ENCODE measurements around the gene LIPC. TPM values are rescaled to one million over a fixed set of nuclear protein-coding genes. Genes with fewer than 3 reads are reported as not detected.

LIPC gene
- total and polyA plus RNA-seq, 8 donors, result 0.69 to 5.5 (median 1.5) TPM

- ATAC-seq (peak in 1 of 4 donors; percentile 13), DNase-seq (no peak), FAIRE-seq (no peak)
- Histone ChIP-seq H3K9me3 (no peaks in the 10 kb centered on the region), H3K36me3 (no peaks in the 10 kb centered on the region), H3K4me1 (no peaks in the 10 kb centered on the region), H3K27me3 (no peaks in the 10 kb centered on the region), H3K27ac (no peak overlapping the region), H3K4me3 (no peak overlapping the region)
- TF ChIP-seq CTCF (IDR thresholded peaks at IDR 0.05), result no peak
- intact Hi-C loops (cut with DNase I), result no loop called here
- WGBS, 2 donors, result 78 to 89% methylated on average over 2 of the region's 2 CpGs
These were observed 44.7 kb upstream of the LIPC start for GRCh38 chr15:58387130-58387529.

GRCh38 chr15:58388211-58388610, 43.6 kb upstream of the LIPC start:
- Histone ChIP-seq H3K4me1 (no peaks in the 10 kb centered on the region), H3K36me3 (no peaks in the 10 kb centered on the region), H3K27me3 (no peaks in the 10 kb centered on the region), H3K27ac (no peak overlapping the region), H3K9me3 (no peaks in the 10 kb centered on the region), H3K4me3 (no peak overlapping the region)
- TF ChIP-seq CTCF (IDR thresholded peaks at IDR 0.05), result no peak
- ATAC-seq, result no peak
- no peak for DNase-seq
- no peak for FAIRE-seq
- intact Hi-C loops (cut with DNase I), result no loop called here
- WGBS, 2 donors, result 90 to 96% methylated on average over 7 of the region's 7 CpGs

- Histone ChIP-seq H3K4me3 (no peak overlapping the region), H3K4me1 (no peaks in the 10 kb centered on the region), H3K27me3 (no peaks in the 10 kb centered on the region), H3K36me3 (no peaks in the 10 kb centered on the region), H3K9me3 (no peaks in the 10 kb centered on the region), H3K27ac (peak overlapping the region in 1 of 4 donors; percentile 2)
- ATAC-seq (no peak), DNase-seq (no peak), FAIRE-seq (no peak)
- TF ChIP-seq CTCF (IDR thresholded peaks at IDR 0.05), result no peak
- intact Hi-C loops (cut with DNase I), result no loop called here
- 78 to 83% methylated on average over 3 of the region's 3 CpGs for WGBS, 2 donors
These were observed 41.7 kb upstream of the LIPC start for GRCh38 chr15:58390118-58390517.

- DNase-seq, result no peak
- Histone ChIP-seq H3K4me1 (no peaks in the 10 kb centered on the region), H3K27me3 (no peaks in the 10 kb centered on the region), H3K9me3 (no peaks in the 10 kb centered on the region), H3K4me3 (no peak overlapping the region), H3K36me3 (no peaks in the 10 kb centered on the region), H3K27ac (peak overlapping the region in 1 of 4 donors; percentile 2)
- intact Hi-C loops (cut with DNase I), result no loop called here
- WGBS, 2 donors, result 54 to 59% methylated on average over 5 of the region's 5 CpGs
- no peak for TF ChIP-seq CTCF (IDR thresholded peaks at IDR 0.05)
- ATAC-seq, result no peak
- no peak for FAIRE-seq
These were observed 41.1 kb upstream of the LIPC start for GRCh38 chr15:58390655-58391054.

GRCh38 chr15:58391088-58391487, 40.7 kb upstream of the LIPC start:
- WGBS, 2 donors, result 50 to 65% methylated on average over 6 of the region's 6 CpGs
- ATAC-seq, result no peak
- intact Hi-C loops (cut with DNase I), result no loop called here

More at GRCh38 chr15:58391088-58391487, 40.7 kb upstream of the LIPC start:
- Histone ChIP-seq H3K9me3 (no peaks in the 10 kb centered on the region), H3K27ac (peak overlapping the region in 1 of 4 donors; percentile 2), H3K4me3 (no peak overlapping the region), H3K27me3 (no peaks in the 10 kb centered on the region), H3K36me3 (no peaks in the 10 kb centered on the region), H3K4me1 (no peaks in the 10 kb centered on the region)
- DNase-seq (no peak), FAIRE-seq (no peak)
- TF ChIP-seq CTCF (IDR thresholded peaks at IDR 0.05), result no peak

Data from pancreas (tissue), 10 donors.